Endothelial cell of umbilical vein (primary cell): ENCODE measurements around the gene TXN.

Source experiments
- EZH2 ChIP-seq: IDR thresholded peaks from 2 replicates; pipeline ENCODE4 v1.6.1; 2012; ENCODE audit warnings: borderline replicate concordance, low read depth, mild to moderate bottlenecking, moderate library complexity, low read length, inconsistent platforms; ENCODE audit not compliant: severe bottlenecking
- MYC ChIP-seq: IDR thresholded peaks from one replicate; pipeline ENCODE4 v1.6.1; 2011; ENCODE audit warnings: mild to moderate bottlenecking, low read depth, low read length
- POLR2A ChIP-seq: IDR thresholded peaks from 2 replicates; pipeline ENCODE4 v1.6.1; 2012; ENCODE audit warnings: low read depth, mild to moderate bottlenecking, control low read depth, low read length
- POLR2AphosphoS5 ChIP-seq: IDR thresholded peaks from 2 replicates; pipeline ENCODE4 v1.6.1; 2012; ENCODE audit warnings: low read depth, mild to moderate bottlenecking, control low read depth, low read length, moderate library complexity; ENCODE audit not compliant: insufficient read depth
- TF ChIP-seq, protein P1 (sequence below), 2 donors: IDR thresholded peaks; 1 replicate in 1 of 2; 2 replicates in 1 of 2; pipeline ENCODE4 v1.5.1; 2011; ENCODE audit warnings: low read length in 2 of 2, mild to moderate bottlenecking in 2 of 2, moderate library complexity in 2 of 2, control low read depth in 1 of 2, inconsistent platforms in 1 of 2, low read depth in 1 of 2; ENCODE audit not compliant: insufficient read depth in 1 of 2; ENCODE audit errors: extremely low read depth in 1 of 2

- TF ChIP-seq, protein P1, sequence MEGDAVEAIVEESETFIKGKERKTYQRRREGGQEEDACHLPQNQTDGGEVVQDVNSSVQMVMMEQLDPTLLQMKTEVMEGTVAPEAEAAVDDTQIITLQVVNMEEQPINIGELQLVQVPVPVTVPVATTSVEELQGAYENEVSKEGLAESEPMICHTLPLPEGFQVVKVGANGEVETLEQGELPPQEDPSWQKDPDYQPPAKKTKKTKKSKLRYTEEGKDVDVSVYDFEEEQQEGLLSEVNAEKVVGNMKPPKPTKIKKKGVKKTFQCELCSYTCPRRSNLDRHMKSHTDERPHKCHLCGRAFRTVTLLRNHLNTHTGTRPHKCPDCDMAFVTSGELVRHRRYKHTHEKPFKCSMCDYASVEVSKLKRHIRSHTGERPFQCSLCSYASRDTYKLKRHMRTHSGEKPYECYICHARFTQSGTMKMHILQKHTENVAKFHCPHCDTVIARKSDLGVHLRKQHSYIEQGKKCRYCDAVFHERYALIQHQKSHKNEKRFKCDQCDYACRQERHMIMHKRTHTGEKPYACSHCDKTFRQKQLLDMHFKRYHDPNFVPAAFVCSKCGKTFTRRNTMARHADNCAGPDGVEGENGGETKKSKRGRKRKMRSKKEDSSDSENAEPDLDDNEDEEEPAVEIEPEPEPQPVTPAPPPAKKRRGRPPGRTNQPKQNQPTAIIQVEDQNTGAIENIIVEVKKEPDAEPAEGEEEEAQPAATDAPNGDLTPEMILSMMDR (IDR thresholded peaks at IDR 0.05; ENCODE audit: extremely low read depth in 1 of 2, insufficient read depth in 1 of 2, low read depth in 1 of 2, low read length in 2 of 2): no peak
- no peak for TF ChIP-seq POLR2AphosphoS5
- TF ChIP-seq MYC: no peak
- no peak for TF ChIP-seq POLR2A
- no peak for TF ChIP-seq EZH2
Observed at GRCh38 chr9:110255034-110255462, 1.3 kb downstream of the TXN start.
